Ovary (tissue), 3 donors: ENCODE data around the gene DTNA.

ENCODE experiments used
- CTCF ChIP-seq, 3 donors: fragments of 450-650 bp in 2 of 3; fragments of 200-600 bp in 1 of 3; IDR thresholded peaks; one replicate each; pipeline versions ENCODE4 v1.5.1 to v1.8.0; 2016 to 2022; ENCODE audit warnings: antibody characterized with exemption in 3 of 3, mild to moderate bottlenecking in 1 of 3
- POLR2A ChIP-seq: fragments of 450-650 bp; IDR thresholded peaks from one replicate; pipeline ENCODE4 v1.6.1; 2017; ENCODE audit warnings: antibody characterized with exemption, mild to moderate bottlenecking, moderate library complexity
- donor health status: DM: no; HTN: no; CAD: no.

- no peak for TF ChIP-seq CTCF (IDR thresholded peaks at IDR 0.05)
- TF ChIP-seq POLR2A = no peak
Observed at GRCh38 chr18:34817636-34818035, 107.5 kb downstream of the DTNA start.
